SKM-1 treated with dmso at 0.1 percent for 144 hours (cell line): Measurements from ENCODE around the gene LDLRAP1.
A peak's percentile ranks its signal among the peaks of the same experiment; 100 is the strongest.
"Not testable (repeated sequence)": the region's sequence is repeated elsewhere in the genome, so short reads cannot be mapped to it uniquely, and the experiment has no call there.

Experiments
- DNase-seq: peaks from one replicate; lab custom pipeline; 2025; ENCODE audit not compliant: unreplicated experiment; lab: John Stamatoyannopoulos, UW

The LDLRAP1 gene

GRCh38 chr1:25543425-25544242 is at the start of gene LDLRAP1:
Gene LDLRAP1, plus strand, starts transcription at chr1:25543606. Its CDS starts 93 bp downstream, at chr1:25543699.
- peak; percentile 67 for DNase-seq

GRCh38 chr1:25494952-25495351 is 48.5 kb upstream of the LDLRAP1 start:
- no peak for DNase-seq

- no peak for DNase-seq
These were observed 42.7 kb upstream of the LDLRAP1 start for GRCh38 chr1:25500694-25501093.

GRCh38 chr1:25501235-25502058 is 42.0 kb upstream of the LDLRAP1 start:
- no peak for DNase-seq

GRCh38 chr1:25502957-25503356 is 40.4 kb upstream of the LDLRAP1 start:
- no peak for DNase-seq

- no peak for DNase-seq
These were observed 39.6 kb upstream of the LDLRAP1 start for GRCh38 chr1:25503551-25504426.

GRCh38 chr1:25504706-25505595 is 38.5 kb upstream of the LDLRAP1 start:
- peak; percentile 31 for DNase-seq

- peak; percentile 33 for DNase-seq
These were observed 37.6 kb upstream of the LDLRAP1 start for GRCh38 chr1:25505656-25506385.

- not testable (repeated sequence) for DNase-seq
These were observed 36.6 kb upstream of the LDLRAP1 start for GRCh38 chr1:25506566-25507463.

- DNase-seq: no peak
These were observed 29.7 kb upstream of the LDLRAP1 start for GRCh38 chr1:25513666-25514065.

GRCh38 chr1:25515033-25515432 is 28.4 kb upstream of the LDLRAP1 start:
- no peak for DNase-seq

- DNase-seq: no peak
These were observed 26.7 kb upstream of the LDLRAP1 start for GRCh38 chr1:25516686-25517085.

- no peak for DNase-seq
These were observed 25.7 kb upstream of the LDLRAP1 start for GRCh38 chr1:25517476-25518394.

- no peak for DNase-seq
These were observed 23.8 kb upstream of the LDLRAP1 start for GRCh38 chr1:25519624-25520023.

GRCh38 chr1:25520446-25521061 is 22.9 kb upstream of the LDLRAP1 start:
- peak; percentile 35 for DNase-seq

- no peak for DNase-seq
These were observed 21.3 kb upstream of the LDLRAP1 start for GRCh38 chr1:25522031-25522655.
